ENCODE data around the gene CRADD.

DNA sequence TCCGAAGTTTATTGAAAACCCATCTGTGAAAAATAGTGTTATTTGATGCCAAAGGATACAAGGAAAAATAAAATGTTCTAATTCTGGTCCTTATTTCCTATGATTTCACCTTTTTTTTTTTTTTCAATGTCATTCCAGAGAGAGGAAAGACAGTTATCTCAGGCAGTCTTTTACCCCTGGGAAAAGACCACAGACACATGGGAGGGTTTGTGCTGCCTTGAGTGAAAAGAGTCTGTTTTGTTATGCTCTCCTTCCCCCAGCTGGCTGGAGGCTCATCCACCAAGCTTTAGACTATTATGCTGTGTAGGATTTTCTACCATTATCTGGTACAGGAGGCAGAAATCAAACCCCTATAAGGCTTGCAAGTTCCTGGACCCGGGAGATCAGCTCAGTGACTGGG, 151.8 kb downstream of the CRADD start:
- TF ChIP-seq, protein P1, sequence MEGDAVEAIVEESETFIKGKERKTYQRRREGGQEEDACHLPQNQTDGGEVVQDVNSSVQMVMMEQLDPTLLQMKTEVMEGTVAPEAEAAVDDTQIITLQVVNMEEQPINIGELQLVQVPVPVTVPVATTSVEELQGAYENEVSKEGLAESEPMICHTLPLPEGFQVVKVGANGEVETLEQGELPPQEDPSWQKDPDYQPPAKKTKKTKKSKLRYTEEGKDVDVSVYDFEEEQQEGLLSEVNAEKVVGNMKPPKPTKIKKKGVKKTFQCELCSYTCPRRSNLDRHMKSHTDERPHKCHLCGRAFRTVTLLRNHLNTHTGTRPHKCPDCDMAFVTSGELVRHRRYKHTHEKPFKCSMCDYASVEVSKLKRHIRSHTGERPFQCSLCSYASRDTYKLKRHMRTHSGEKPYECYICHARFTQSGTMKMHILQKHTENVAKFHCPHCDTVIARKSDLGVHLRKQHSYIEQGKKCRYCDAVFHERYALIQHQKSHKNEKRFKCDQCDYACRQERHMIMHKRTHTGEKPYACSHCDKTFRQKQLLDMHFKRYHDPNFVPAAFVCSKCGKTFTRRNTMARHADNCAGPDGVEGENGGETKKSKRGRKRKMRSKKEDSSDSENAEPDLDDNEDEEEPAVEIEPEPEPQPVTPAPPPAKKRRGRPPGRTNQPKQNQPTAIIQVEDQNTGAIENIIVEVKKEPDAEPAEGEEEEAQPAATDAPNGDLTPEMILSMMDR (IDR thresholded peaks at IDR 0.05): no peak
- TF ChIP-seq POLR2AphosphoS5 (IDR thresholded peaks at IDR 0.05) (no peak), POLR2A (IDR thresholded peaks at IDR 0.05) (no peak)
